ENCODE measurements around the gene REPIN1.

DNA sequence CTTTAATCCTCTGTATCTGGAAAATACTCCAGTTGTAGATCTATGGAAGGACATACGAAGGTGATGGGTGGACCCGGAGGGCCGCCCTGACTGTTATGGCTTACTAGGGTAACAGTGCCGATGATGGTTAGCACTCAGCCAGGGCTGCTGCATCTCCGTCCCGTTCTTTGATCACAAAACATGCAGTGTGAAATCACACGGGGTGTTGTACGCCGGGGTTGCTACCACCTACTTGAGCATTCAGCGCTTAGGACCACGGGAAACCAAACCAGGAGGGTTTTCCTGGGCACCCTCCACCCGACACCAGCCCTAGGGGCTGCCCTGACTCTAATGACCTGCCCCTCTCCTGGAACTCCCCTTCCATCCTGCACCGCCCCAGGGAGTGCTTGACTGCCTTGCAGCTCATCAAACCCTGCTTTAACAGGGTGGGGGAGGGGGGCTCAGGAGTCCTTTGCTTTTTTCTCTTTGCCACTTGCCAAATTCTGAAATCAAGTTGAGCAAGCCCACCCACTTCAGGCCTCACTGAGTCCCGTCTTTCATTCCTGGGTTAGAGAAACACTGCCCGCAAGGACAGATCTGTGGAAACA, 30.9 kb downstream of the REPIN1 start:
- TF ChIP-seq EP300 (IDR thresholded peaks at IDR 0.05; ENCODE audit: borderline replicate concordance in 1 of 2, low read depth in 1 of 2, low read length in 1 of 2) (no peak), TEAD4 (IDR thresholded peaks at IDR 0.05; ENCODE audit: borderline replicate concordance, insufficient read depth) (no peak), NFIC (IDR thresholded peaks at IDR 0.05; ENCODE audit: borderline replicate concordance) (no peak), CTCF (IDR thresholded peaks at IDR 0.05) (no peak), EZH2phosphoT487 (IDR thresholded peaks at IDR 0.05; ENCODE audit: borderline replicate concordance, low read depth) (no peak), USF1 (IDR thresholded peaks at IDR 0.05; ENCODE audit: borderline replicate concordance, low read depth) (no peak), TAF1 (IDR thresholded peaks at IDR 0.05; ENCODE audit: borderline replicate concordance, low read depth, low read length) (no peak)
- TF ChIP-seq, protein P1, sequence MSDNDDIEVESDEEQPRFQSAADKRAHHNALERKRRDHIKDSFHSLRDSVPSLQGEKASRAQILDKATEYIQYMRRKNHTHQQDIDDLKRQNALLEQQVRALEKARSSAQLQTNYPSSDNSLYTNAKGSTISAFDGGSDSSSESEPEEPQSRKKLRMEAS (IDR thresholded peaks at IDR 0.05; ENCODE audit: low read depth) = no peak
- TF ChIP-seq, protein P2, sequence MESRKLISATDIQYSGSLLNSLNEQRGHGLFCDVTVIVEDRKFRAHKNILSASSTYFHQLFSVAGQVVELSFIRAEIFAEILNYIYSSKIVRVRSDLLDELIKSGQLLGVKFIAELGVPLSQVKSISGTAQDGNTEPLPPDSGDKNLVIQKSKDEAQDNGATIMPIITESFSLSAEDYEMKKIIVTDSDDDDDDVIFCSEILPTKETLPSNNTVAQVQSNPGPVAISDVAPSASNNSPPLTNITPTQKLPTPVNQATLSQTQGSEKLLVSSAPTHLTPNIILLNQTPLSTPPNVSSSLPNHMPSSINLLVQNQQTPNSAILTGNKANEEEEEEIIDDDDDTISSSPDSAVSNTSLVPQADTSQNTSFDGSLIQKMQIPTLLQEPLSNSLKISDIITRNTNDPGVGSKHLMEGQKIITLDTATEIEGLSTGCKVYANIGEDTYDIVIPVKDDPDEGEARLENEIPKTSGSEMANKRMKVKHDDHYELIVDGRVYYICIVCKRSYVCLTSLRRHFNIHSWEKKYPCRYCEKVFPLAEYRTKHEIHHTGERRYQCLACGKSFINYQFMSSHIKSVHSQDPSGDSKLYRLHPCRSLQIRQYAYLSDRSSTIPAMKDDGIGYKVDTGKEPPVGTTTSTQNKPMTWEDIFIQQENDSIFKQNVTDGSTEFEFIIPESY (IDR thresholded peaks at IDR 0.05; ENCODE audit: borderline replicate concordance, low read depth) = no peak
- TF ChIP-seq, protein P3, sequence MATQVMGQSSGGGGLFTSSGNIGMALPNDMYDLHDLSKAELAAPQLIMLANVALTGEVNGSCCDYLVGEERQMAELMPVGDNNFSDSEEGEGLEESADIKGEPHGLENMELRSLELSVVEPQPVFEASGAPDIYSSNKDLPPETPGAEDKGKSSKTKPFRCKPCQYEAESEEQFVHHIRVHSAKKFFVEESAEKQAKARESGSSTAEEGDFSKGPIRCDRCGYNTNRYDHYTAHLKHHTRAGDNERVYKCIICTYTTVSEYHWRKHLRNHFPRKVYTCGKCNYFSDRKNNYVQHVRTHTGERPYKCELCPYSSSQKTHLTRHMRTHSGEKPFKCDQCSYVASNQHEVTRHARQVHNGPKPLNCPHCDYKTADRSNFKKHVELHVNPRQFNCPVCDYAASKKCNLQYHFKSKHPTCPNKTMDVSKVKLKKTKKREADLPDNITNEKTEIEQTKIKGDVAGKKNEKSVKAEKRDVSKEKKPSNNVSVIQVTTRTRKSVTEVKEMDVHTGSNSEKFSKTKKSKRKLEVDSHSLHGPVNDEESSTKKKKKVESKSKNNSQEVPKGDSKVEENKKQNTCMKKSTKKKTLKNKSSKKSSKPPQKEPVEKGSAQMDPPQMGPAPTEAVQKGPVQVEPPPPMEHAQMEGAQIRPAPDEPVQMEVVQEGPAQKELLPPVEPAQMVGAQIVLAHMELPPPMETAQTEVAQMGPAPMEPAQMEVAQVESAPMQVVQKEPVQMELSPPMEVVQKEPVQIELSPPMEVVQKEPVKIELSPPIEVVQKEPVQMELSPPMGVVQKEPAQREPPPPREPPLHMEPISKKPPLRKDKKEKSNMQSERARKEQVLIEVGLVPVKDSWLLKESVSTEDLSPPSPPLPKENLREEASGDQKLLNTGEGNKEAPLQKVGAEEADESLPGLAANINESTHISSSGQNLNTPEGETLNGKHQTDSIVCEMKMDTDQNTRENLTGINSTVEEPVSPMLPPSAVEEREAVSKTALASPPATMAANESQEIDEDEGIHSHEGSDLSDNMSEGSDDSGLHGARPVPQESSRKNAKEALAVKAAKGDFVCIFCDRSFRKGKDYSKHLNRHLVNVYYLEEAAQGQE (IDR thresholded peaks at IDR 0.05; ENCODE audit: low read depth, low read length) = no peak
